Mesenchymal stem cell (in vitro differentiated cells and primary cell): Measurements from ENCODE around the gene SEPTIN2.
"Not testable (repeated sequence)": the region's sequence is repeated elsewhere in the genome, so short reads cannot be mapped to it uniquely, and the experiment has no call there.

ENCODE experiments used
- DNase-seq: peaks from one replicate; pipeline ENCODE4 v3.0.0-alpha.2; 2013
- H2AFZ ChIP-seq: one replicate; pipeline ENCODE4 v1.6.1; 2013; ENCODE audit warnings: low read depth, mild to moderate bottlenecking, control low read depth, inconsistent platforms, low read length, moderate library complexity
- H2AK5ac ChIP-seq: 2 replicates; pipeline ENCODE4 v1.6.1; 2013; ENCODE audit warnings: low read length, moderate library complexity, mild to moderate bottlenecking, inconsistent platforms; ENCODE audit not compliant: severe bottlenecking
- H2BK120ac ChIP-seq: one replicate; pipeline ENCODE4 v1.6.1; 2013; ENCODE audit warnings: low read depth, mild to moderate bottlenecking, inconsistent platforms, low read length, moderate library complexity
- H2BK12ac ChIP-seq, 2 experiments: one replicate each; pipeline ENCODE4 v1.6.1; 2013; ENCODE audit warnings: inconsistent platforms in 2 of 2, low read length in 2 of 2, mild to moderate bottlenecking in 2 of 2, moderate library complexity in 2 of 2, control low read depth in 1 of 2
- H2BK15ac ChIP-seq: one replicate; pipeline ENCODE4 v1.6.1; 2013; ENCODE audit warnings: mild to moderate bottlenecking, low read depth, inconsistent platforms; ENCODE audit not compliant: poor library complexity, severe bottlenecking
- H2BK5ac ChIP-seq: 2 replicates; pipeline ENCODE4 v1.6.1; 2013; ENCODE audit warnings: low read depth, mild to moderate bottlenecking, low read length, control low read depth, inconsistent platforms; ENCODE audit not compliant: poor library complexity, severe bottlenecking
- H3K14ac ChIP-seq, 2 experiments: one replicate each; pipeline ENCODE4 v1.6.1; 2013; ENCODE audit warnings: inconsistent platforms in 2 of 2, low read length in 2 of 2, control low read depth in 1 of 2, mild to moderate bottlenecking in 1 of 2, moderate library complexity in 1 of 2
- H3K18ac ChIP-seq, 2 experiments: one replicate each; pipeline ENCODE4 v1.6.1; 2013; ENCODE audit warnings: inconsistent platforms in 2 of 2, low read length in 2 of 2, control low read depth in 1 of 2, low read depth in 1 of 2, mild to moderate bottlenecking in 1 of 2
- H3K23ac ChIP-seq, 2 experiments: one replicate each; pipeline ENCODE4 v1.6.1; 2013; ENCODE audit warnings: inconsistent platforms in 2 of 2, low read length in 2 of 2, mild to moderate bottlenecking in 2 of 2, moderate library complexity in 2 of 2, control low read depth in 1 of 2
- H3K27ac ChIP-seq: 2 replicates; pipeline ENCODE4 v1.5.1; 2013; ENCODE audit warnings: mild to moderate bottlenecking, moderate library complexity, low read length, control low read depth, inconsistent platforms; ENCODE audit not compliant: poor library complexity, severe bottlenecking
- H3K27me3 ChIP-seq, 2 experiments: 2 replicates each; pipeline versions ENCODE4 v1.6.1 to v1.7.0; 2013; ENCODE audit warnings: low read length in 2 of 2, mild to moderate bottlenecking in 2 of 2, moderate library complexity in 2 of 2, control low read depth in 1 of 2, inconsistent platforms in 1 of 2; ENCODE audit not compliant: control insufficient read depth in 1 of 2, insufficient read depth in 1 of 2
- H3K36me3 ChIP-seq, 2 experiments: 2 replicates each; pipeline versions ENCODE4 v1.6.1 to v1.7.0; 2013; ENCODE audit warnings: low read length in 2 of 2, control low read depth in 1 of 2, inconsistent platforms in 1 of 2, low read depth in 1 of 2, mild to moderate bottlenecking in 1 of 2; ENCODE audit not compliant: insufficient read depth in 2 of 2, control insufficient read depth in 1 of 2
- H3K4ac ChIP-seq, 2 experiments: one replicate each; pipeline ENCODE4 v1.6.1; 2013; ENCODE audit warnings: inconsistent platforms in 2 of 2, low read length in 2 of 2, mild to moderate bottlenecking in 2 of 2, moderate library complexity in 2 of 2, control low read depth in 1 of 2, low read depth in 1 of 2
- H3K4me1 ChIP-seq: 2 replicates; pipeline ENCODE4 v1.6.1; 2013; ENCODE audit warnings: low read depth, low read length, control low read depth; ENCODE audit not compliant: control insufficient read depth, insufficient read depth
- H3K4me2 ChIP-seq: 2 replicates; pipeline ENCODE4 v1.6.1; 2013; ENCODE audit warnings: low read length, mild to moderate bottlenecking, inconsistent platforms; ENCODE audit not compliant: poor library complexity, severe bottlenecking
- H3K4me3 ChIP-seq, 2 experiments: 2 replicates each; pipeline versions ENCODE4 v1.5.1 to v1.7.0; 2013; ENCODE audit warnings: low read length in 2 of 2, mild to moderate bottlenecking in 2 of 2, control low read depth in 1 of 2, low read depth in 1 of 2; ENCODE audit not compliant: insufficient read depth in 1 of 2
- H3K79me1 ChIP-seq: replicated peaks from 2 replicates; pipeline ENCODE4 v1.6.1; 2013; ENCODE audit warnings: mild to moderate bottlenecking, control low read depth, low read length, inconsistent platforms; ENCODE audit not compliant: poor library complexity, severe bottlenecking
- H3K9ac ChIP-seq: 2 replicates; pipeline ENCODE4 v1.7.0; 2013; ENCODE audit warnings: mild to moderate bottlenecking, low read length, moderate library complexity
- H3K9me3 ChIP-seq: 2 replicates; pipeline ENCODE4 v1.7.0; 2013; ENCODE audit warnings: mild to moderate bottlenecking, low read length; ENCODE audit not compliant: control insufficient read depth
- H4K8ac ChIP-seq: one replicate; pipeline ENCODE4 v1.6.1; 2013; ENCODE audit warnings: inconsistent platforms, mild to moderate bottlenecking, low read length, moderate library complexity
- H4K91ac ChIP-seq: one replicate; pipeline ENCODE4 v1.6.1; 2013; ENCODE audit warnings: mild to moderate bottlenecking, low read length, inconsistent platforms
- WGBS: methylation state at CpG from one replicate; pipeline ENCODE4 v1.1.7; 2013; ENCODE audit warnings: mixed read lengths; 5-methylcytosine and 5-hydroxymethylcytosine counted together

The SEPTIN2 gene

DNA sequence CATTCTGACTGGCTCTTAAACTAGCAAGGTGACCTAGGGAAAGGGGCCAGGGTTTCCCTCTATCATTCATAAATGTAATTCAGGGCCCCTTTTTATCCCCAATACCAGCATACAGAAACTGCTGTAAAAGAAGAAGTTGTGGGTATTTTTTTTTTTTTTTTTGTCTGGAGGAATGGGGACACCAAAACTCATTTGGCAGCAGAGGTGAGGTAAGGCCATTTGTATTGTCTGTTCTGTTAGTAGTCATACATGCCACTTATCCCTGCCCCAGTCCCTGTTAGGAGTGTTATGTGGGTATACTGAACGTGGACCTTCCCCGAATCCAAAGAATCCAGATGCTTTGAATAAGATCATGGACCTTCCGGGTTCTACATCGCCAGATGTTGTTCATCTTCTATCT, 1.7 kb downstream of the SEPTIN2 start:
- H3K9me3 ChIP-seq, result no peaks in the 10 kb centered on the region
- no peak overlapping the region for H2AK5ac ChIP-seq
- peak overlapping the region in 1 of 2 experiments; percentile 98 for H3K4me3 ChIP-seq
- peaks cover 0 to 16% of the 10 kb centered on the region in 2 experiments for H3K36me3 ChIP-seq
- peaks cover 7% of the 10 kb centered on the region for H3K4me1 ChIP-seq
- no peak overlapping the region for H2BK120ac ChIP-seq
- no peak overlapping the region for H3K23ac ChIP-seq
- H2BK12ac ChIP-seq, result no peak overlapping the region
- H2AFZ ChIP-seq, result no peak overlapping the region
- H3K4me2 ChIP-seq, result peak overlapping the region; percentile 89
- no peak overlapping the region for H2BK15ac ChIP-seq
- no peak overlapping the region for H4K91ac ChIP-seq
- peak overlapping the region; percentile 96 for H3K9ac ChIP-seq
- H4K8ac ChIP-seq, result no peak overlapping the region
- no peak for DNase-seq
- H3K14ac ChIP-seq, result no peak overlapping the region
- H2BK5ac ChIP-seq, result no peak overlapping the region
- H3K27me3 ChIP-seq, result no peaks in the 10 kb centered on the region
- no peaks in the 10 kb centered on the region for H3K79me1 ChIP-seq
- no peak overlapping the region for H3K27ac ChIP-seq
- H3K4ac ChIP-seq, result no peak overlapping the region
- 69% methylated on average over 4 of the region's 4 CpGs for WGBS
- no peak overlapping the region for H3K18ac ChIP-seq

DNA sequence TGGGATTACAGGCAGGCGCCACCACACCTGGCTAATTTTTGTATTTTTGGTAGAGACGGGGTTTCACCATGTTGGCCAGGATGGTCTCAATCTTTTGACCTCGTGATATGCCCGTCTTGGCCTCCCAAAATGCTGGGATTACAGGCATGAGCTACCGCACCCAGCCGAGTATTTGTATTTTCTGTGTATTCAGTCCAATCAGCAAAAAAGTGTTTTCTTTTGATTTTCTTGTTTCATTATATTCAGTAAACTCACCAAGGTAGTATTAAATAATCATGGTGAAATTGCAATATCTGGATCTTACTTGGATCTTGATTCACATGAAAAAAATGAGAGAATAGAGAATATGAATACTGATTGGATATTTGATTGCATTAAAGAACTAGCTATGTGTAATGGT, 3.1 kb downstream of the SEPTIN2 start:
- H4K8ac ChIP-seq, H2BK15ac ChIP-seq, H2BK120ac ChIP-seq, H3K14ac ChIP-seq, H3K79me1 ChIP-seq, H3K4me2 ChIP-seq, H3K4me1 ChIP-seq, H3K9me3 ChIP-seq, H2BK5ac ChIP-seq, H3K18ac ChIP-seq, H2AK5ac ChIP-seq, H2AFZ ChIP-seq, H3K23ac ChIP-seq, H2BK12ac ChIP-seq, H4K91ac ChIP-seq, H3K4ac ChIP-seq, DNase-seq, H3K27me3 ChIP-seq, H3K27ac ChIP-seq: not testable (repeated sequence)
- WGBS, result 94% methylated on average over 4 of the region's 6 CpGs
- Histone ChIP-seq H3K36me3 (peaks cover 0 to 16% of the 10 kb centered on the region in 2 experiments), H3K4me3 (peak overlapping the region in 1 of 2 experiments; percentile 22), H3K9ac (peak overlapping the region; percentile 9)

DNA sequence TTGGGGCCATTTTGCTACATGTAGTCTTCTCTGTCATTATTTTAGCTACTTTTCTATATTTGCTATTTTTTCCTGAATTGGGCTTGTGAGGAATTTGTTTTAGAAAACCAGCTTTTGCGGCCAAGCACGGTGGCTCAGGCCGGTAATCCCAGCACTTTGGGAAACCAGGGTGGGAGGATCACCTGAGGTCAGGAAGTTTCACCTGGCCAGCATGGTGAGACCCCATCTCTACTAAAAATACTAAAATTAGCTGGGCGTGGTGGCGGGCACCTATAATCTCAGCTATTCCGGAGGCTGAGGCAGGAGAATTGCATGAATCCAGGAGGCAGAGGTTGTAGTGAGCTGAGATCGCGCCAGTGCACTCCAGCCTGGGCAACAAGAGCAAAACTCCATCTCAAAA, 4.7 kb downstream of the SEPTIN2 start:
- Histone ChIP-seq H3K27ac (no peak overlapping the region), H3K36me3 (peaks cover 4 to 19% of the 10 kb centered on the region in 2 experiments), H2AFZ (no peak overlapping the region), H3K18ac (no peak overlapping the region), H4K91ac (no peak overlapping the region), H3K79me1 (no peaks in the 10 kb centered on the region), H3K9me3 (no peaks in the 10 kb centered on the region), H3K14ac (no peak overlapping the region), H3K4me3 (peak overlapping the region in 1 of 2 experiments; percentile 22), H3K4me2 (no peak overlapping the region), H3K4me1 (peaks cover 5% of the 10 kb centered on the region), H2BK120ac (no peak overlapping the region), H2BK12ac (no peak overlapping the region), H2BK15ac (no peak overlapping the region), H2AK5ac (no peak overlapping the region), H3K23ac (no peak overlapping the region), H3K27me3 (no peaks in the 10 kb centered on the region), H3K9ac (peak overlapping the region; percentile 45), H3K4ac (no peak overlapping the region), H4K8ac (no peak overlapping the region), H2BK5ac (no peak overlapping the region)
- no peak for DNase-seq
- 97% methylated on average over 8 of the region's 8 CpGs for WGBS

DNA sequence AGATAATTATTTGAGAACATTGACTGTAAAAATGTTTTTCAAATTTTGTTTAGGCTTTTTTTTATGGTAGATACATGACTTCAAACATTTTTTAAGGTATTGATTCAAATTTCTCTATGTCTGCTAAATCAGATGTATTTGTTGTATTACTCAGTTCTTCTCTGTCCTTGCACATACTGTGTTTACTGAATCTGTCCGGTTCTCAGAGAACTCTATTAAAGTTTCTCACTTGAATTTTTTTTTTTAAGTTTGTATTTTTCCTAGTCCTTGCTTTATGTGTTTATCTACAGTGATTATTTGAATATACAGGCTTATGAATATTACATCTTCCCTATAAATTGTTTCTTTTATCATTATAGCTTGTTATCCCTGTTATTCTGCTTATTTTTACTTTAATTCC, 5.3 kb downstream of the SEPTIN2 start:
- no CpG with 5 or more reads among the region's 1 CpG for WGBS
- Histone ChIP-seq H4K8ac (no peak overlapping the region), H3K4me3 (no peak overlapping the region), H2BK15ac (no peak overlapping the region), H3K9ac (peak overlapping the region; percentile 45), H3K23ac (no peak overlapping the region), H3K14ac (no peak overlapping the region), H3K27me3 (no peaks in the 10 kb centered on the region), H2BK5ac (no peak overlapping the region), H3K4me2 (no peak overlapping the region), H2AFZ (no peak overlapping the region), H2BK120ac (no peak overlapping the region), H4K91ac (no peak overlapping the region), H3K36me3 (peaks cover 4 to 25% of the 10 kb centered on the region in 2 experiments), H2AK5ac (no peak overlapping the region), H3K4ac (no peak overlapping the region), H3K4me1 (peaks cover 5% of the 10 kb centered on the region), H2BK12ac (no peak overlapping the region), H3K79me1 (no peaks in the 10 kb centered on the region), H3K9me3 (no peaks in the 10 kb centered on the region), H3K27ac (no peak overlapping the region), H3K18ac (no peak overlapping the region)
- no peak for DNase-seq
